Tibial artery (tissue), 4 donors: Measurements from ENCODE around the gene FRY.

ENCODE experiments used
- DNase-seq, 2 donors: peaks; one replicate each; pipeline ENCODE4 v3.0.0-alpha.2; 2019
- H3K27ac ChIP-seq, 2 donors: fragments of 200-600 bp; sonication (generic) in 1 of 2; 1 replicate in 1 of 2; 2 replicates in 1 of 2; pipeline ENCODE4 v1.5.1; 2018 to 2019; ENCODE audit warnings: mild to moderate bottlenecking in 1 of 2
- H3K27me3 ChIP-seq, 2 donors: fragments of 200-600 bp; sonication (generic) in 1 of 2; one replicate each; pipeline versions ENCODE4 v1.5.1 to v1.6.0; 2016 to 2019
- H3K36me3 ChIP-seq, 3 donors: fragments of 200-600 bp; sonication (generic) in 2 of 3; one replicate each; pipeline ENCODE4 v1.5.1; 2016 to 2019; ENCODE audit warnings: mild to moderate bottlenecking in 2 of 3
- H3K4me1 ChIP-seq, 4 donors: fragments of 200-600 bp; sonication (generic) in 2 of 4; 1 replicate in 3 of 4; 2 replicates in 1 of 4; pipeline ENCODE4 v1.5.1; 2016 to 2019
- H3K4me3 ChIP-seq, 2 donors: fragments of 200-600 bp; sonication (generic) in 1 of 2; 1 replicate in 1 of 2; 2 replicates in 1 of 2; pipeline ENCODE4 v1.5.1; 2018 to 2019; ENCODE audit warnings: mild to moderate bottlenecking in 2 of 2
- H3K9me3 ChIP-seq, 3 donors: fragments of 200-600 bp; sonication (generic) in 1 of 3; one replicate each; pipeline ENCODE4 v1.5.1; 2016 to 2019
- CTCF ChIP-seq, 2 experiments: fragments of 200-600 bp in 1 of 2; fragments of 450-650 bp in 1 of 2; IDR thresholded peaks; one replicate each; pipeline ENCODE4 v1.5.1; 2017 to 2019; ENCODE audit warnings: antibody characterized with exemption in 2 of 2, mild to moderate bottlenecking in 1 of 2, moderate library complexity in 1 of 2
- intact Hi-C: fragments of 100-400 bp; cut with DNase I; formaldehyde crosslinking; loops from one replicate; pipeline ENCODE4 v1.15.0; 2023; ENCODE audit warnings: low total_unique reads

The FRY gene

GRCh38 chr13:32139251-32139650 lies 107.7 kb downstream of the FRY start:
- TF ChIP-seq CTCF (IDR thresholded peaks at IDR 0.05) = no peak
- intact Hi-C loops = no loop called here
- peaks cover 0 to 47% (median 13%) of the 10 kb centered on the region in 4 donors for H3K4me1 ChIP-seq
- DNase-seq = no peak
- H3K36me3 ChIP-seq = peaks cover 0 to 4% (median 3%) of the 10 kb centered on the region in 3 donors
- H3K27ac ChIP-seq = peak overlapping the region in 1 of 2 donors; percentile 81
- no peaks in the 10 kb centered on the region for H3K27me3 ChIP-seq
- no peak overlapping the region for H3K4me3 ChIP-seq
- no peaks in the 10 kb centered on the region for H3K9me3 ChIP-seq

GRCh38 chr13:32140109-32140508 lies 108.5 kb downstream of the FRY start:
- no peak for DNase-seq
- no peak for TF ChIP-seq CTCF (IDR thresholded peaks at IDR 0.05)
- intact Hi-C loops = no loop called here
- no peaks in the 10 kb centered on the region for H3K9me3 ChIP-seq
- H3K4me3 ChIP-seq = no peak overlapping the region
- peaks cover 0 to 4% (median 3%) of the 10 kb centered on the region in 3 donors for H3K36me3 ChIP-seq
- peaks cover 0 to 38% (median 7%) of the 10 kb centered on the region in 4 donors for H3K4me1 ChIP-seq
- H3K27me3 ChIP-seq = no peaks in the 10 kb centered on the region
- no peak overlapping the region for H3K27ac ChIP-seq

GRCh38 chr13:32141462-32141861 lies 109.9 kb downstream of the FRY start:
- Histone ChIP-seq H3K9me3 (no peaks in the 10 kb centered on the region), H3K4me3 (no peak overlapping the region), H3K4me1 (peaks cover 0 to 26% (median 2%) of the 10 kb centered on the region in 4 donors), H3K27ac (no peak overlapping the region), H3K36me3 (peaks cover 0 to 4% (median 3%) of the 10 kb centered on the region in 3 donors), H3K27me3 (no peaks in the 10 kb centered on the region)
- intact Hi-C loops = no loop called here
- DNase-seq = no peak
- no peak for TF ChIP-seq CTCF (IDR thresholded peaks at IDR 0.05)

- no peak overlapping the region for H3K27ac ChIP-seq
- TF ChIP-seq CTCF (IDR thresholded peaks at IDR 0.05) = no peak
- H3K9me3 ChIP-seq = no peaks in the 10 kb centered on the region
- H3K36me3 ChIP-seq = peaks cover 0 to 4% (median 2%) of the 10 kb centered on the region in 3 donors
- H3K4me1 ChIP-seq = peaks cover 0 to 25% (median 2%) of the 10 kb centered on the region in 4 donors
- no peaks in the 10 kb centered on the region for H3K27me3 ChIP-seq
- no peak for DNase-seq
- intact Hi-C loops = no loop called here
- H3K4me3 ChIP-seq = no peak overlapping the region
Observed at GRCh38 chr13:32142115-32142514, 110.5 kb downstream of the FRY start.

GRCh38 chr13:32142956-32143375 lies 111.4 kb downstream of the FRY start:
- H3K4me1 ChIP-seq = peaks cover 0 to 25% (median 2%) of the 10 kb centered on the region in 4 donors
- TF ChIP-seq CTCF (IDR thresholded peaks at IDR 0.05) = no peak
- H3K9me3 ChIP-seq = no peaks in the 10 kb centered on the region
- no peak overlapping the region for H3K4me3 ChIP-seq
- peaks cover 0 to 9% (median 4%) of the 10 kb centered on the region in 3 donors for H3K36me3 ChIP-seq
- no peak for DNase-seq
- intact Hi-C loops = no loop called here
- no peak overlapping the region for H3K27ac ChIP-seq
- H3K27me3 ChIP-seq = no peaks in the 10 kb centered on the region

GRCh38 chr13:32147193-32147592 lies 115.6 kb downstream of the FRY start:
- H3K4me3 ChIP-seq = no peak overlapping the region
- peak overlapping the region; percentile 56 to 63 for H3K27ac ChIP-seq
- TF ChIP-seq CTCF (IDR thresholded peaks at IDR 0.05) = no peak
- no peaks in the 10 kb centered on the region for H3K9me3 ChIP-seq
- H3K36me3 ChIP-seq = peaks cover 0 to 9% (median 0%) of the 10 kb centered on the region in 3 donors
- no peaks in the 10 kb centered on the region for H3K27me3 ChIP-seq
- H3K4me1 ChIP-seq = peaks cover 0 to 53% (median 18%) of the 10 kb centered on the region in 4 donors
- intact Hi-C loops = no loop called here
- no peak for DNase-seq
